DOHH2 (cell line): ENCODE measurements around the gene TM9SF4.

ENCODE experiments used
- CTCF ChIP-seq: fragments of 200-600 bp; sonication (generic); IDR thresholded peaks from one replicate; pipeline ENCODE4 v1.5.1; 2014; ENCODE audit warnings: antibody characterized with exemption, mild to moderate bottlenecking, low read depth, low read length; ENCODE audit not compliant: poor library complexity, severe bottlenecking
- EZH2phosphoT487 ChIP-seq: fragments of 200-600 bp; sonication (generic); IDR thresholded peaks from 2 replicates; pipeline ENCODE4 v1.6.1; 2017; ENCODE audit warnings: borderline replicate concordance, mild to moderate bottlenecking, antibody characterized with exemption, low read length, moderate library complexity, mixed read lengths

- no peak for TF ChIP-seq CTCF
- no peak for TF ChIP-seq EZH2phosphoT487
These were observed 37.3 kb upstream of the TM9SF4 start for GRCh38 chr20:32072168-32072750.
